Panc1 (cell line): Measurements from ENCODE around the gene EEF1AKMT3. TPM values are rescaled to one million over a fixed set of nuclear protein-coding genes. Genes with fewer than 3 reads are reported as not detected.

ENCODE experiments used
- ATAC-seq: fragments of 200-7000 bp; cut with Tn5 transposase; 2 replicates; pipeline ENCODE4 v1.9.1; 2020; ENCODE audit warnings: mild to moderate bottlenecking, moderate library complexity
- BruUV-seq: library from RNA; stranded (reverse); fragments of 400-500 nt; replicated peaks from 2 replicates; lab custom pipeline; 2021; lab: Mats Ljungman, UMichigan
- CTCF ChIA-PET: fragments of 300-600 bp; sonication (Branson Sonifier 250); formaldehyde crosslinking; loops from one replicate; lab custom pipeline; 2022; ENCODE audit warnings: antibody characterized with exemption; lab: Charles Lee
- POLR2A ChIA-PET: fragments of 300-600 bp; sonication (Branson Sonifier 250); formaldehyde crosslinking; loops from one replicate; lab custom pipeline; 2022; ENCODE audit warnings: antibody characterized with exemption; lab: Charles Lee
- DNase-seq: peaks from one replicate; pipeline ENCODE4 v3.0.0-alpha.2; 2010; ENCODE audit warnings: low read depth, low spot score
- H3K27ac ChIP-seq: 2 replicates; pipeline ENCODE4 v1.5.1; 2011; ENCODE audit warnings: mild to moderate bottlenecking, low read length, inconsistent platforms
- H3K27me3 ChIP-seq: fragments of 200-500 bp; sonication (Bioruptor generic); 2 replicates; pipeline ENCODE4 v1.6.0; 2014; ENCODE audit warnings: low read length, inconsistent platforms; ENCODE audit not compliant: control insufficient read depth, insufficient read depth
- H3K36me3 ChIP-seq: fragments of 200-500 bp; sonication (Bioruptor generic); 2 replicates; pipeline ENCODE4 v1.5.1; 2014; ENCODE audit warnings: inconsistent platforms, mild to moderate bottlenecking, low read length, moderate library complexity; ENCODE audit not compliant: control insufficient read depth, insufficient read depth
- H3K4me1 ChIP-seq: 2 replicates; pipeline ENCODE4 v1.5.1; 2011; ENCODE audit warnings: inconsistent platforms, mild to moderate bottlenecking, low read length, moderate library complexity; ENCODE audit not compliant: control insufficient read depth, insufficient read depth
- H3K4me3 ChIP-seq, 2 experiments: 2 replicates each; pipeline ENCODE4 v1.5.1; 2011 to 2012; ENCODE audit warnings: low read depth in 2 of 2, low read length in 2 of 2, mild to moderate bottlenecking in 2 of 2, inconsistent platforms in 1 of 2, moderate library complexity in 1 of 2
- H3K9me3 ChIP-seq: fragments of 200-500 bp; sonication (Bioruptor generic); 2 replicates; pipeline ENCODE4 v1.5.1; 2014; ENCODE audit warnings: low read depth, mild to moderate bottlenecking, inconsistent platforms, low read length, moderate library complexity; ENCODE audit not compliant: control insufficient read depth, insufficient read depth
- CTCF ChIP-seq: fragments of 450-650 bp; IDR thresholded peaks from 2 replicates; pipeline ENCODE4 v1.5.1; 2017; ENCODE audit warnings: mild to moderate bottlenecking
- POLR2AphosphoS5 ChIP-seq: IDR thresholded peaks from 2 replicates; pipeline ENCODE4 v1.6.1; 2012; ENCODE audit warnings: mild to moderate bottlenecking, low read depth, low read length, moderate library complexity
- REST ChIP-seq, 2 experiments: IDR thresholded peaks; 2 replicates each; pipeline ENCODE4 v1.6.1; 2011 to 2012; ENCODE audit warnings: low read depth in 2 of 2, control low read depth in 1 of 2, low read length in 1 of 2, mild to moderate bottlenecking in 1 of 2, moderate library complexity in 1 of 2; ENCODE audit not compliant: insufficient read depth in 1 of 2
- SIN3A ChIP-seq: IDR thresholded peaks from 2 replicates; pipeline ENCODE4 v1.6.1; 2012; ENCODE audit warnings: low read depth, mild to moderate bottlenecking, low read length, moderate library complexity, borderline replicate concordance; ENCODE audit not compliant: insufficient read depth
- TCF7L2 ChIP-seq: IDR thresholded peaks from 2 replicates; pipeline ENCODE4 v1.6.1; 2011; ENCODE audit warnings: mild to moderate bottlenecking, low read depth, low read length, inconsistent platforms
- in situ Hi-C: cut with HindIII; loops from 2 replicates; pipeline ENCODE4 v1.10.0; 2016; ENCODE audit warnings: low sequenced_read_pairs, low pct_unique_long_range_greater_than_20kb
- intact Hi-C: fragments of 100-400 bp; cut with micrococcal nuclease; formaldehyde crosslinking; loops from one replicate; pipeline ENCODE4 v1.10.0; 2022; ENCODE audit not compliant: unreplicated experiment
- total RNA-seq: library from RNA; stranded (reverse); gene quantifications from one replicate; pipeline ENCODE4 v1.2.1, GENCODE V29; 2021; ENCODE audit not compliant: unreplicated experiment

EEF1AKMT3 gene
- total RNA-seq, 1 experiment from 2014 or later = 7.4 TPM

- H3K9me3 ChIP-seq = no peaks in the 10 kb centered on the region
- POLR2A ChIA-PET = no interaction called here
- H3K27me3 ChIP-seq = peaks cover 9% of the 10 kb centered on the region
- intact Hi-C loops (no loop called here), in situ Hi-C loops (no loop called here)
- no peaks in the 10 kb centered on the region; the same call in 1 of the 2 replicates for H3K4me1 ChIP-seq
- DNase-seq = no peak
- no peak for ATAC-seq
- BruUV-seq = no TSS peak
- TF ChIP-seq CTCF (no peak), POLR2AphosphoS5 (no peak), SIN3A (no peak), TCF7L2 (no peak), REST (IDR thresholded peaks at IDR 0.05; ENCODE audit: insufficient read depth in 1 of 2, low read depth in 2 of 2, low read length in 1 of 2) (no peak)
- H3K27ac ChIP-seq = no peak overlapping the region
- CTCF ChIA-PET = interaction anchor here (0.5 kb wide), 1 partner anchor 185 kb away, joined by 3 read pairs; no protein-coding TSS in a partner anchor
- no peaks in the 10 kb centered on the region; the same call in 1 of the 2 replicates for H3K36me3 ChIP-seq
- H3K4me3 ChIP-seq = no peak overlapping the region
Observed at GRCh38 chr12:57758552-57759359, 13.7 kb upstream of the EEF1AKMT3 start.

GRCh38 chr12:57759360-57759980 is 12.9 kb upstream of the EEF1AKMT3 start:
- Histone ChIP-seq H3K36me3 (no peaks in the 10 kb centered on the region; the same call in 1 of the 2 replicates), H3K4me1 (no peaks in the 10 kb centered on the region; the same call in 1 of the 2 replicates), H3K27ac (no peak overlapping the region), H3K27me3 (peaks cover 11% of the 10 kb centered on the region), H3K9me3 (no peaks in the 10 kb centered on the region), H3K4me3 (no peak overlapping the region)
- ChIA-PET POLR2A (no interaction called here), CTCF (interaction anchor here (0.6 kb wide), 1 partner anchor 174 kb away, joined by 5 read pairs; no protein-coding TSS in a partner anchor)
- intact Hi-C loops (no loop called here), in situ Hi-C loops (no loop called here)
- ATAC-seq (peak; percentile 48; the same call in 1 of the 2 replicates), DNase-seq (no peak)
- TF ChIP-seq CTCF = peak; percentile 86
- no peak for TF ChIP-seq REST (IDR thresholded peaks at IDR 0.05; ENCODE audit: insufficient read depth in 1 of 2, low read depth in 2 of 2, low read length in 1 of 2)
- no peak for TF ChIP-seq SIN3A
- no peak for TF ChIP-seq POLR2AphosphoS5
- no TSS peak for BruUV-seq
